Inferior parietal cortex (tissue), 1 donor: ENCODE data around the gene FRAS1.
"Not testable (repeated sequence)": the region's sequence is repeated elsewhere in the genome, so short reads cannot be mapped to it uniquely, and the experiment has no call there.

Experiments
- DNase-seq: peaks from one replicate; pipeline ENCODE4 v3.0.0-alpha.2; 2016; ENCODE audit errors: extremely low spot score

The FRAS1 gene

GRCh38 chr4:78100060-78100459 lies 42.9 kb downstream of the FRAS1 start:
- DNase-seq: no peak

GRCh38 chr4:78119698-78120097 lies 62.6 kb downstream of the FRAS1 start:
- no peak for DNase-seq

- no peak for DNase-seq
These were observed 63.2 kb downstream of the FRAS1 start for GRCh38 chr4:78120144-78120880.

- DNase-seq: no peak
These were observed 64.3 kb downstream of the FRAS1 start for GRCh38 chr4:78121338-78121904.

GRCh38 chr4:78125834-78126331 lies 68.8 kb downstream of the FRAS1 start:
- not testable (repeated sequence) for DNase-seq

GRCh38 chr4:78129383-78130108 lies 72.4 kb downstream of the FRAS1 start:
- DNase-seq: no peak

GRCh38 chr4:78131403-78131802 lies 74.3 kb downstream of the FRAS1 start:
- no peak for DNase-seq

GRCh38 chr4:78136109-78137081 lies 79.3 kb downstream of the FRAS1 start:
- DNase-seq: no peak

GRCh38 chr4:78137532-78137931 lies 80.4 kb downstream of the FRAS1 start:
- DNase-seq: no peak

GRCh38 chr4:78138252-78138651 lies 81.1 kb downstream of the FRAS1 start:
- no peak for DNase-seq

- DNase-seq: no peak
These were observed 86.5 kb downstream of the FRAS1 start for GRCh38 chr4:78143634-78144033.

- DNase-seq: no peak
These were observed 87.9 kb downstream of the FRAS1 start for GRCh38 chr4:78145008-78145407.

- no peak for DNase-seq
These were observed 88.5 kb downstream of the FRAS1 start for GRCh38 chr4:78145622-78146021.

- no peak for DNase-seq
These were observed 92.8 kb downstream of the FRAS1 start for GRCh38 chr4:78149751-78150542.

GRCh38 chr4:78150543-78150864 lies 93.4 kb downstream of the FRAS1 start:
- DNase-seq: no peak

GRCh38 chr4:78152795-78153194 lies 95.7 kb downstream of the FRAS1 start:
- no peak for DNase-seq

- DNase-seq: no peak
These were observed 98.0 kb downstream of the FRAS1 start for GRCh38 chr4:78154972-78155590.

- no peak for DNase-seq
These were observed 98.5 kb downstream of the FRAS1 start for GRCh38 chr4:78155616-78156105.

GRCh38 chr4:78156520-78156919 lies 99.4 kb downstream of the FRAS1 start:
- DNase-seq: no peak

- no peak for DNase-seq
These were observed 105.2 kb downstream of the FRAS1 start for GRCh38 chr4:78162342-78162741.
